GM21515 (cell line): ENCODE results near the gene CNOT3.

Source experiments
- ATAC-seq: cut with Tn5 transposase; IDR thresholded peaks from one replicate; pipeline ENCODE4 v1.9.1; 2021; ENCODE audit not compliant: unreplicated experiment

The CNOT3 gene

GRCh38 chr19:54147676-54148075, 10.1 kb downstream of the CNOT3 start:
- ATAC-seq = no peak

GRCh38 chr19:54148158-54148557, 10.6 kb downstream of the CNOT3 start:
- no peak for ATAC-seq

GRCh38 chr19:54149021-54149812, 11.7 kb downstream of the CNOT3 start:
- no peak for ATAC-seq

GRCh38 chr19:54151362-54152035, 13.9 kb downstream of the CNOT3 start:
- ATAC-seq = no peak

- ATAC-seq = no peak
Measured at GRCh38 chr19:54152267-54152666, 14.7 kb downstream of the CNOT3 start.

GRCh38 chr19:54152878-54153524, 15.4 kb downstream of the CNOT3 start:
- ATAC-seq = no peak

- no peak for ATAC-seq
Measured at GRCh38 chr19:54153731-54154326, 16.3 kb downstream of the CNOT3 start.

GRCh38 chr19:54154603-54155345, 17.2 kb downstream of the CNOT3 start:
- no peak for ATAC-seq

- no peak for ATAC-seq
Measured at GRCh38 chr19:54155694-54156093, 18.1 kb downstream of the CNOT3 start.

GRCh38 chr19:54156490-54156889, 18.9 kb downstream of the CNOT3 start:
- ATAC-seq = no peak

- ATAC-seq = no peak
Measured at GRCh38 chr19:54156953-54157352, 19.4 kb downstream of the CNOT3 start.

GRCh38 chr19:54158812-54159351, 21.3 kb downstream of the CNOT3 start:
- ATAC-seq = no peak

- ATAC-seq = peak; percentile 87
Measured at GRCh38 chr19:54159352-54160181, 22.0 kb downstream of the CNOT3 start, which contains the start of gene LENG1. LENG1 (minus strand) TSS chr19:54159721; CDS start chr19:54159695, 26 bp downstream.

- peak; percentile 7 for ATAC-seq
Measured at GRCh38 chr19:54160182-54160811, 22.7 kb downstream of the CNOT3 start.

- no peak for ATAC-seq
Measured at GRCh38 chr19:54160854-54161253, 23.3 kb downstream of the CNOT3 start.

- ATAC-seq = no peak
Measured at GRCh38 chr19:54162241-54162805, 24.8 kb downstream of the CNOT3 start.

- ATAC-seq = no peak
Measured at GRCh38 chr19:54162884-54163283, 25.3 kb downstream of the CNOT3 start.

- no peak for ATAC-seq
Measured at GRCh38 chr19:54164369-54165068, 27.0 kb downstream of the CNOT3 start.
